ENCODE data around the gene TNFAIP8L2. TPM values are rescaled to one million over a fixed set of nuclear protein-coding genes. Genes with fewer than 3 reads are reported as not detected.
"Not testable (repeated sequence)": the region's sequence is repeated elsewhere in the genome, so short reads cannot be mapped to it uniquely, and the experiment has no call there.

TNFAIP8L2 gene
- total RNA-seq, 2 experiments from 2014 or later, result 33.7 to 38.4 TPM

GRCh38 chr1:151196292-151196800, 39.9 kb downstream of the TNFAIP8L2 start:
- Mint-ChIP-seq H3K36me3 (ENCODE audit: low read depth) (peaks cover 17% of the 10 kb centered on the region), H3K4me1 (peaks cover 29% of the 10 kb centered on the region), H3K9me3 (no peaks in the 10 kb centered on the region), H3K27ac (peak overlapping the region; percentile 71), H3K4me3 (peak overlapping the region; percentile 38), H3K27me3 (peaks cover 7% of the 10 kb centered on the region)
- CTCF ChIA-PET, result interaction anchor here (0.7 to 1.4 kb wide), 4 partner anchors 22 to 1288 kb away, joined by 3 to 4 read pairs (median 4); no protein-coding TSS in a partner anchor
- POLR2A ChIA-PET, result no interaction called here
- peak; percentile 79 for DNase-seq

GRCh38 chr1:151197863-151198253, 41.4 kb downstream of the TNFAIP8L2 start:
- peaks cover 4% of the 10 kb centered on the region for H3K27me3 Mint-ChIP-seq
- H3K4me3 Mint-ChIP-seq, result peak overlapping the region; percentile 100
- H3K9me3 Mint-ChIP-seq, result no peaks in the 10 kb centered on the region
- H3K4me1 Mint-ChIP-seq, result peaks cover 38% of the 10 kb centered on the region
- peaks cover 24% of the 10 kb centered on the region for H3K36me3 Mint-ChIP-seq (ENCODE audit: low read depth)
- POLR2A ChIA-PET, result no interaction called here
- CTCF ChIA-PET, result no interaction called here
- DNase-seq, result no peak
- H3K27ac Mint-ChIP-seq, result peak overlapping the region; percentile 93

GRCh38 chr1:151198254-151199127, 42.0 kb downstream of the TNFAIP8L2 start, which contains the start of gene PIP5K1A:
PIP5K1A (plus strand) TSS chr1:151198552; CDS start chr1:151198997, 445 bp downstream.
- Mint-ChIP-seq H3K27ac (peak within 1 kb of the TSS; percentile 93), H3K9me3 (no peaks in the 10 kb centered on the region), H3K27me3 (peaks cover 4% of the 10 kb centered on the region), H3K36me3 (ENCODE audit: low read depth) (peaks cover 26% of the 10 kb centered on the region), H3K4me1 (peaks cover 40% of the 10 kb centered on the region), H3K4me3 (peak within 1 kb of the TSS; percentile 100)
- DNase-seq, result peak; percentile 100
- ChIA-PET CTCF (interaction anchor here (0.9 to 1.3 kb wide), 2 partner anchors 19 to 38 kb away, joined by 3 to 5 read pairs; no protein-coding TSS in a partner anchor), POLR2A (no interaction called here)

- peaks cover 51% of the 10 kb centered on the region for H3K4me1 Mint-ChIP-seq
- H3K36me3 Mint-ChIP-seq (ENCODE audit: low read depth), result peaks cover 28% of the 10 kb centered on the region
Observed at GRCh38 chr1:151199873-151200581, 43.6 kb downstream of the TNFAIP8L2 start.

GRCh38 chr1:151205381-151205965, 49.0 kb downstream of the TNFAIP8L2 start:
- H3K9me3 Mint-ChIP-seq, H3K27ac Mint-ChIP-seq, POLR2A ChIA-PET, H3K27me3 Mint-ChIP-seq, CTCF ChIA-PET, DNase-seq, H3K4me3 Mint-ChIP-seq: not testable (repeated sequence)
- peaks cover 40% of the 10 kb centered on the region for H3K4me1 Mint-ChIP-seq
- H3K36me3 Mint-ChIP-seq (ENCODE audit: low read depth), result peaks cover 34% of the 10 kb centered on the region

More at GRCh38 chr1:151199873-151200581, 43.6 kb downstream of the TNFAIP8L2 start:
- no peak for DNase-seq
- Mint-ChIP-seq H3K4me3 (peak overlapping the region; percentile 100), H3K27ac (peak overlapping the region; percentile 93), H3K9me3 (no peaks in the 10 kb centered on the region), H3K27me3 (no peaks in the 10 kb centered on the region)
- POLR2A ChIA-PET, result interaction anchor here (0.6 kb wide), 1 partner anchor 833 kb away, joined by 3 read pairs; no protein-coding TSS in a partner anchor
- CTCF ChIA-PET, result interaction anchor here (0.6 to 1.3 kb wide), 2 partner anchors 36 to 97 kb away, joined by 5 to 7 read pairs; no protein-coding TSS in a partner anchor

Other genes with a start within 250 kb of the TNFAIP8L2 start
- 10 to 100 TPM; 51.1 to 58.1 TPM for gene SETDB1, start 230.3 kb upstream of the TNFAIP8L2 start, total RNA-seq
- 100 to 1,000 TPM; 173 to 192 TPM for gene CERS2, start 181.8 kb upstream of the TNFAIP8L2 start, total RNA-seq
- gene ANXA9, start 174.4 kb upstream of the TNFAIP8L2 start, total RNA-seq, result under 1 TPM in 1 of 2 experiments, not detected in 1; 0.10 TPM
- gene MINDY1, start 149.7 kb upstream of the TNFAIP8L2 start, total RNA-seq, result 10 to 100 TPM; 23.9 to 24.3 TPM
- 10 to 100 TPM; 18.8 to 19.1 TPM for gene PRUNE1, start 148.2 kb upstream of the TNFAIP8L2 start, total RNA-seq
- gene BNIPL, start 120.1 kb upstream of the TNFAIP8L2 start, total RNA-seq, result 1 to 10 TPM in 1 of 2 experiments, under 1 TPM in 1; 0.99 to 1.5 TPM
- 1 to 10 TPM in 1 of 2 experiments, under 1 TPM in 1; 0.62 to 1.3 TPM for gene C1orf56, start 108.9 kb upstream of the TNFAIP8L2 start, total RNA-seq
- gene CDC42SE1, start 97.0 kb upstream of the TNFAIP8L2 start, total RNA-seq, result 100 to 1,000 TPM; 350 to 360 TPM
- 1 to 10 TPM; 3.6 to 4.7 TPM for gene MLLT11, start 96.3 kb upstream of the TNFAIP8L2 start, total RNA-seq
- gene GABPB2, start 85.9 kb upstream of the TNFAIP8L2 start, total RNA-seq, result 10 to 100 TPM; 28.1 to 30.9 TPM
- gene SEMA6C, start 10.0 kb upstream of the TNFAIP8L2 start, total RNA-seq, result 1 to 10 TPM; 3.8 TPM
- 1 to 10 TPM; 4.0 to 4.9 TPM for gene LYSMD1, start 9.3 kb downstream of the TNFAIP8L2 start, total RNA-seq
- gene SCNM1, start 9.5 kb downstream of the TNFAIP8L2 start, total RNA-seq, result 10 to 100 TPM; 63.7 to 70.9 TPM
- gene TMOD4, start 19.3 kb downstream of the TNFAIP8L2 start, total RNA-seq, result 1 to 10 TPM; 2.0 to 2.7 TPM
- gene VPS72, start 33.5 kb downstream of the TNFAIP8L2 start, total RNA-seq, result 10 to 100 TPM; 77.1 to 79.6 TPM
- gene PIP5K1A, start 41.9 kb downstream of the TNFAIP8L2 start, total RNA-seq, result 10 to 100 TPM; 61.6 to 63.4 TPM
- gene PSMD4, start 98.1 kb downstream of the TNFAIP8L2 start, total RNA-seq, result 100 to 1,000 TPM; 170 to 190 TPM
- gene ZNF687, start 125.7 kb downstream of the TNFAIP8L2 start, total RNA-seq, result 10 to 100 TPM; 27.4 to 27.7 TPM
- 10 to 100 TPM; 62.8 to 69.5 TPM for gene PI4KB, start 170.8 kb downstream of the TNFAIP8L2 start, total RNA-seq
- 10 to 100 TPM; 69.7 to 76.4 TPM for gene RFX5, start 190.6 kb downstream of the TNFAIP8L2 start, total RNA-seq
- not detected for gene SELENBP1, start 216.1 kb downstream of the TNFAIP8L2 start, total RNA-seq
- gene PSMB4, start 242.9 kb downstream of the TNFAIP8L2 start, total RNA-seq, result 100 to 1,000 TPM; 290 to 303 TPM